ENCODE measurements around the gene NUBPL. TPM values are rescaled to one million over a fixed set of nuclear protein-coding genes. Genes with fewer than 3 reads are reported as not detected.

Gene NUBPL, protein sequence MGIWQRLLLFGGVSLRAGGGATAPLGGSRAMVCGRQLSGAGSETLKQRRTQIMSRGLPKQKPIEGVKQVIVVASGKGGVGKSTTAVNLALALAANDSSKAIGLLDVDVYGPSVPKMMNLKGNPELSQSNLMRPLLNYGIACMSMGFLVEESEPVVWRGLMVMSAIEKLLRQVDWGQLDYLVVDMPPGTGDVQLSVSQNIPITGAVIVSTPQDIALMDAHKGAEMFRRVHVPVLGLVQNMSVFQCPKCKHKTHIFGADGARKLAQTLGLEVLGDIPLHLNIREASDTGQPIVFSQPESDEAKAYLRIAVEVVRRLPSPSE
- 6.4 to 9.1 TPM (median 8.1 TPM) in 5 replicates for total RNA-seq (2022; extraction: Qiagen RNA extraction)

GRCh38 chr14:31561155-31561846 lies at the start of gene NUBPL:
Gene NUBPL, plus strand, starts transcription at chr14:31561404. Its CDS starts 36 bp downstream, at chr14:31561440.

Other genes starting within 250 kb of the NUBPL start
- 13.0 to 20.3 TPM (median 18.3 TPM) in 5 replicates for gene HEATR5A, start 140.9 kb upstream of the NUBPL start, total RNA-seq (2022; extraction: Qiagen RNA extraction)
- 14.3 to 17.5 TPM (median 15.5 TPM) in 5 replicates for gene DTD2, start 103.9 kb upstream of the NUBPL start, total RNA-seq (2022; extraction: Qiagen RNA extraction)
- gene GPR33, start 73.4 kb upstream of the NUBPL start, total RNA-seq (2022; extraction: Qiagen RNA extraction), result not detected in 5 replicates

All from A549 treated with Mapracorat at 1 μM for 4 hours (cell line).